HG02943 (cell line): ENCODE measurements around the gene RHBDF2.

ENCODE experiments used
- ATAC-seq: cut with Tn5 transposase; IDR thresholded peaks from one replicate; pipeline ENCODE4 v1.9.1; 2021; ENCODE audit warnings: mild to moderate bottlenecking, low read depth, moderate library complexity; ENCODE audit not compliant: unreplicated experiment

RHBDF2 gene

DNA sequence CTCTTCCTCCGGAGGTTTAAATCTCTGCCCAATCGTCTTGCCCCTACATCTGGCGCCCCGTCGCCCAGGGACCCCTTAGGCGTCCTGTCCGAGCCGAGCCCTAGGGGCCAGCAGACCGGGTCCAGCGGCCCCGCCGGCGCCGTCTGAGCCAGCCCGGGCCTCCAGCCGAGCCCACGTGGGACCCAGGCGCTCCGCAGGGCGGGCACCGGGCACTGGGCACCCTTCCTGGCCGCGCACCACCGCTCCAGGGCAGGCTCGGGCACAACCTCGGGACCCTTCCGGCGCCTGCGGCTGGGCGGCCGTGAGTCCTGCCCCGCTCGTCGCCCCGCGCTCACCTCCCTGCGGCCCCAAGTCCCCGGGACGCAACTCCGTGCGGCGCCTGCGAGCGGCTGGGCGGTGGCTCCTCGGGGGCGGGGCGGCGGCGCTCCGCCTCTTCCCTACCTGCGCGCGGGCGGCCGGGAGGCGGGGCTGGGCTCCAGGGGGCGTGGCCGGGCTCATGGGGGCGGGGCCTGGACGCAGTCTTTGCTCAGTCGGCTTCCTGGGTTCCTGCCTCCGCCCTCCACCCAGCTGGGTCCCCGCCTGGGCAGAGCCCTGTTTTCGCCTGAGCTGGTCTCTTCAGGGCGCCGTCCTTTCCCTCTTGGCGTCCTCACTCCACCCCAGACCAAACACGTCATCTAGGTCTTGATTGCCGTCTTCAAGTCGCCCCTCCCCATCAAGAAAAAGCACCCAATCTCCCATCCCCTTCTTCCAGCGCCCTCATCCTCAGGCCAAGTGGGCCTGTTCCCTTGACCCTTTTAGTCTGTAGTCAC is at the start of gene RHBDF2:
RHBDF2 (minus strand) TSS at position 406 of the 809 bp plus-strand sequence. CDS start 19,899 bp downstream, outside the sequence.
- ATAC-seq, result peak; percentile 53

DNA sequence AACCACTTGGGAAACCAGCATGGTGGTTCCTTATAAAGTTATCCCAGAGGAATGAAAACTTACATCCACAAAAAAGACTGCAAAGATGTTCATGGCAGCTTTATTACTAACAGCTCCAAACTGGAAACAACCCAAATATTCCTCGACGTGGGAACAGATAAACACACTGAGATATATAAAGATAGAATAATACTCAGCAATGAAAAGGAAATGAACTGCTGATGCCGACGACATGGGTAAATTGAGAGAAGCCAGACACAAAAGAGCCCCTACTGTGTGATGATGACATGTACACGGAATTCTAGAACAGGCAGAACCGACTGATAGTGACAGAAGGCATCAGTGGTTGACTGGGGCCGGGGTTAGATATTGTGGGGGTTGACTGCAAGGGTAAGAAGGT is 48.3 kb upstream of the RHBDF2 start:
- ATAC-seq, result no peak

DNA sequence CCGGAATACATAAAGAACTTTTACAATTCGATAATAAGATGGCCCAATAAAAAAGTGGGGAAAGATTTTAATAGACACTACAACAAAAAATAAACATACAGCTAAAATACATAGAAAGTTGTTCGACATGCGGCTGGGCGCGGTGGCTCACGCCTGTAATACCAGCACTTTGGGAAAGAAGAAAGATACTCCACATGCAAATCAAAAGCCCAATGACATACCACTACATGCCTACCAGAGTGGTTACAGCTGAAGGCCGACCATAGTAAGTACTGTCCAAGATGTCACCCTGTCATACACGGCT is 47.9 kb upstream of the RHBDF2 start:
- ATAC-seq, result no peak

DNA sequence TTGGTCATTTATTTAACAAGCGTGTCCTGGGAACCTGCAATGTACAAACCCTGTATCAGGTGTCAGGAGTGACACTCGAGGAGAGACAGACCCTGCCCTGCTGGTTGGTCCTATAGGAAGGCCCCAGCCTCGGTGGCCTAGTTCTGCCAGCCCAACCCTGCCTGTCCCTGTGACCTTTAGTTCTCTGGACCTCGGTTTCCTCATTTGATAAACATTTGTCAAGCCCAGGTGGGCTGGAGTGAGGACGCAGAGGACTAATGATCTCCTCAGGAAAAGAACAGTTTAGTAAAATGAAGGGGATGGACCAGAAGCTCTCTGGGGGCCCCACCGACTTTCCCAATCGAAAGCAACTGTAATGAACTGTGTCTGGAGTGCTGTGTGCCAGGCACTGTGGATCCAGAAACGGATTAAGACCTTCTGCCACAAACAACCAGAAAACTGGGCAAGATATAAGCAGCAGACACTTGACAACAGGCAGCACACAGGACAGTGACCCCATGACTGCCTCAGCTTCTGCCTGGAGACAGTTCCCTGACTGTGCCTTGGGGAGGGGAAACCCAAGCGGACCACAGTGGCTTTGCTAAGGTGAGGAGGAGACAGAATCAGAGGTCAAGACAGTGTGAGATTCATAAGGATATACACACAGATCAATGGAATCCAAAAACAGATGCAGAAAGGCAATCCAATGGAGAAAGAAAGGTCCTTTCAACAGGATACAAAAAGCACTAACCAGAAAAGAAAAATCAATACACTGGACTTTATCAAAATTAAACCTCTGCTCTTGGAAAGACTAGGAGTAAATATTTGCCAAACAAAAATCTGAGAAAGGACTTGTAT is 47.4 kb upstream of the RHBDF2 start:
- no peak for ATAC-seq

DNA sequence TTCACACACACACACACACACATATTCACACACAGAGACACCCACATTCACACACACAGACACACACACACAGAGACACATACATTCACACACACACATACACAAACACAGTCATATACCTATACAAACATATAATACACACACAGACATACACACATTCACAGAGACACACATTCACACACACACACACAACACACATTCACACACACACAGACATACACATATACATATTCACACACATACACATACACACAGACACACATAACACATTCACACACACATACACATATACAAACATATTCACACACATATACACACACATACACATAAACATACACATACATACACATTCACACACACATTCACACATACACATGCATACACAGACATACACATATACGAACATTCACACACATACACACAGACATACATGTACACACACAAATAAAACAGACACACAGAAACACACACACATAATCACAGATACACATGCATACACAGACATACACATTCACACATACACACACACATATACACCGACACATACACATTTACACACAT is 46.5 kb upstream of the RHBDF2 start:
- ATAC-seq, result no peak

DNA sequence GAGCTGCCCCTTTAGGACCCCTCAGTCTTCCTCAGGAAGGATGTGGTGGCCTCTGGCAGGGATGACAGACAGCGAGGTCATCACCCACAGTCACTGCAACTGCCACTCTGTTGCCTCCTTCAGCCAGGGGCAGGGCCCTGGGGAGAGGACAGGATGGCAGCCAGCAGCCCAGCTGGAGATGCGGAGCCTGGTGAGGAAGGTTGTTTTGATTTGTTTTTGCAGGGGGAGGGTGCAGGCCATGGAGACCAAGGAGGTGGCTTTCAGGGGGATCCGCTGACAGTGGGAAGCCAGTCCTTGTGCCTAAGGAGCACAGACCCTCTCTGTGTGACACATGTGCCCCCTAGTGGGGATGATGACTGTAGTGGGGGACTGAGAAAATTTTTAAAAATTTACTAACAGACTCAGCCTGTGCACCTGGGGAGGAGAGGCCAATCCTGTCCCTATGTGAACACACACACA is 46.0 kb upstream of the RHBDF2 start:
- ATAC-seq, result no peak

DNA sequence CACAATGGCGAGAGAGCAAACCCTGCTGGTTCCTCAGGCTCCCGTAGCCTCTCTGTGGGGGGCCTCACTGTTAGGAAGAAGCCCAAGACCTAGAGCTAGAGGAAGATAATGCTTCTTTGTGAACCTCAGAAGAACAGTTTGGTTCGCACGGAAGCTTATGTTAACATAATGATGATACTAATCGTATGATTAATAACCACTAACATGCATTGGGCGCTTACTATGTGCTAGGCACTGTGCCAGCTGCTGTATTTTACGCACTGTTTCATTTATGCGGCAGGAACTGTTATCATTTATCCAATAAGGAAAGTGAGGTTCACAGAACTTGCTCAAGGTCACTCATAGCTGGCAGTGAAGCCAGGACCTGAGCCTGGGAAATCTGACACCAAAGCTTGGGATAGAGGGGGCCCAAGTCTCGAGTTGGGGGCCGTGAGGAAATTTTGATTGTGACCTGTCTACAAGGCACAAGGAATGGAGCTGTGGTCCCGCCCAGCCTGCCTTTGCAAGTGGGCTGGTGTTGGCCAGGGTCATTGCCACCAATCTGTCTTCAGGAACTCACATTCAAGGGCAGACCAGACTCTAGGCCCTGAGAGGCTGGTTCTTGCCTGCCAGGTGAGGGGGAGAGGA is 45.4 kb upstream of the RHBDF2 start:
- no peak for ATAC-seq

DNA sequence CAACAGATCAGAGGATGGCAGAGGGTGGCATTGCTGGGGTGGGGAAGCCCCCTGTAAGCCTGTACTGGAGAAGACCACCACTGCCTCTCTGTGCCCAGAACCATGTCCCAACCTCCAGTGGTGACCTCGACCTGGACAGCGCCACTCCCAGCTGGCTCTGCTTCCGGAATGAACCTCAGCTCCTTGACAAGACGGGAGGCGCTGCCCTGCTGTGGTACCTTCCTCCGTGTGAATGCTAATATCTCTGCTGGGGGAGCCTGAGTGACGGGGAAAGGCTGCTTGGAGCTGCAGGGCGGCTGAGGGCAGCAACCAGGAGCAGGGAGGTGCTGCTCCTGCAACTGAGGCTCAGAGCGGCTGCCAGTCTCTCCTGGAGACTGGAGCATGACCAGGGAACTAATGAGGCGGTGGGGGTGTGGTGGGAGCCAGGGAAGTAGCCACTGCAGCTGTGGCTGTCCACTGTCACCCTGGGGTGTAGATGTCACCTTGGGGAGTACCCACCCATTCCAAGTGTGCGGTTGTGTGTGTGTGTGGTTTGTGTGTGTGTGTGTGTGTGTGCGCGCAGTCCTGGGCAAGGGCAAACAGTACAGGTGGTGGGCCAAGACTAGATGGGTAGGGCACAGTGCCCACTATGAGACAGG is 44.8 kb upstream of the RHBDF2 start:
- no peak for ATAC-seq

DNA sequence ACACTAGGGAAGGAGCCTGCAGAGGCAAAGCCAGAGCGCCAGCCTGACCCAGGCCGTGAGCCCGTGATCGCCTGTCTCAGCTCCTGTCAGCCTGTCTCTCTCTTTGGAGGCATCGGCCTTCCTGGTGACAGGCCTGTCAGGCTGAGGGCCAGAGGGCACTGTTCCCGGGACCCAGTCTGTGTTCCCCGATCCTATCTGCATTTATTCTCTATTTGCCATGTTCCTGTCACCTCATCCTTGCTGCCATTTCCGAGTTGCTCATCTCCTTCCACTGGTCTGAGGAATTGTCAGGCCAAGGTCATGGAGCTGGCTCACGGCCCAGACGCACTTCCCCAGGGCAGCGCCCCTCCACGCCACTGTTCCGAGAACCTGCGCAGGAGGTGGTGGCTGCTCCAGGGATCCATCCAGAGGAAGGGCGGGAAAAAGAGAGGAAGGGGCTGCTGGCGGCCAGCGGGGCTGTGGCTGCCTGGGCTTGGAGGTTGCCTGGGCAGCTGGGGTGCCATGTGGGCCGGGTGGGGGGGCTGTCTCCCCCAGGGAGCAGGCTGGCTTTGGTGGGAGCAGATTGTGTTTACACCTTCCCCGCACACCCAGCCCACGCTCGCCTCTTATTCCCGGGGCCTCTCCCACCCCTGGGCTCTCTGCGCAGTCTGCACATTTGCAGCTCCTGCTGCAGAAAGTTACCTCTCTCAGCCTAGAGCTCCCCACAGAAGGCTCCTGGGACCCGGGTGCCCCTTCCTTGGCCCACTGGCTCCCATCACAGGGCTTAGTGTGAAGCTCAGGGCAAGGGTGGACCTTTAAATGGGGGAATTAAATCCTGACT is 43.5 kb upstream of the RHBDF2 start:
- no peak for ATAC-seq

DNA sequence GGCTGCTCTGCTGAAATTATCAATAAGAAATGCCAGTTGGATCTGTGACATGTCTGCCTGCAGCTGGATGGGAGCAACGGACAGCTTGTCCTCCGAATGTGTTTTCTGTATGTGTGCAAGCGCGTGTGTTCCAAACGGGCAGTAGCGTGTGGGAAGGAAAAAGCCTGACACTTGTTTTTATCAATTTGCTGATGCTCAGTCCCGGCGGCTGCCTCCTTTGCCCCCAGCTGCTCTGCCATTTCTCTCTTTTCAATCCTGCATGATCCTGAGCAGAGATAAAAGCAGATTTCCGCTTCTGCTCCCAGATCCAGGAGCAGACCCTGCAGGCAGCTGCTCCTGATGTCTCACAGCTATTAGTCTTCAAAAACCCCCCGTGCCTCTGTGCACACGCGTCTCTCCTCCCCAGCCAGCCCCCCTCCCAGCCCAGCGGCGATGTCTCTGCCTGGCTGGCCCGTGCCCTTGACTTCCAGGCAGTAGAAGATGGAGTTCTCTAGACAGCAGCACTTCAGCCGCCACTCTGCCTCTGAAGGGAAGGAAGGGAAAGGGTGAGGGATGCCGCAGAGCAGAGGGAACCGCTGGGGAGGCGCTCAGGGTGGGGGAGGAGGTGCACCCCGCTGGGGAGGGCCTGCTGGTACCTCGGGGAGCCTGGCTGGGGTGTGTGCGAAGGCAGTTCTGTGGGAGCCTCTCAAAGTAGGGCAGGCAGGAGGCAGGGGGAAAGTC is 42.8 kb upstream of the RHBDF2 start:
- ATAC-seq, result no peak

DNA sequence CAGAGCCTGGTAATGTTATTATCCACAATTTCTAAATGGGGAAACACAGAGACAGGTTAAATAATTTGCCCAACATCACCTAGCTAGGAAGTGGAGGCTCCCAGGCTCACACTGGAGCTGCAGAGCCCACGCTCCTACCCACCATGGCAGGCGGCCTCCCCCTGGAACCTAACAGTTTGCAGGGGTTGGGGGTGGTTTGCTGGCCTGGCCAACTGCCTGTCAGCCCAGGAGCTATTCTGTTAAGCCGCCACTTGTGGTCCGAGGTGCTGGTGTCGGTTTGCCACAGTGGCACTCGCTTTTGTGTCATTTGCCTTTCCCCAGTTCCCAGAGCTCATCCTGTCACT is 42.2 kb upstream of the RHBDF2 start:
- ATAC-seq, result no peak

DNA sequence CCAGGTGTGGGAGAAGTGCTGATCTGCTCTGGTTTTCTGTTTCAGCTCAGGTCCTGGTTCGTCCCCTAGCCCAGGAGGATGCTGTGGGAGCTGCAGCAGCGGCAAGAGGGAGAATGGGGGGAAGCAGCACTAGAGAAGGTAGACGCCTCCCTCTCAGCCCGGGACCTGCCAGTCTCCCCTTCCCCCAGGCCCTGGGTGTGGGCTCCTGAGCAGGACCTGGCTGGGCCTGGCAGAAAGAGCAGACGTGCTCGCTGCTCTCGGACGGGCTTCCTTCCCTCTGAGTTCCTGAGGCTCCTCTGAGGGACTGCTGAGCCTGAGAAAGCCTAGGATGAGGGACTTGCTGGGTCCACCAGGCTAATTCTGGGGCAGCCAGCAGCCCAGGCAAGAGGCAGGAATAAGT is 41.8 kb upstream of the RHBDF2 start:
- ATAC-seq, result no peak

DNA sequence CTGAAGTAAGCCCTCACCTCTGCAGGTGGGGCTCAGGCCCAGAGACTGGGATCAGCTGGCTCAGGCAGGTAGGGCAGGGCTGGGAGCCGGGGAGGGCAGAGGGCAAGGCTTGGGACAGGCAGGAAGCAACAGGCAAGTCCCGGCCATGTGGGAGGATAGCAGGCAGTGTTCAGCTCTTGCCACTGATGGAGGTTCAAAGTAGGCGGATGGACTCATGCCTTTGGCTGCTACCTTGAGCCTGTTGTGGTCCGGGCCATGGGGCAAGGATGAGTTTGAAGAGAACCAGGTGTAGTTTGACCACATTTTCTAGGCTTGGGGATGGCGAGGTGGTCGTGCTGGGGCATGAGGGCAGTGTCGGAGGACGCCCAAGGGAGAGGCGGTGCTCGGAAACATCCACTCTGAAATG is 41.3 kb upstream of the RHBDF2 start:
- ATAC-seq, result no peak

DNA sequence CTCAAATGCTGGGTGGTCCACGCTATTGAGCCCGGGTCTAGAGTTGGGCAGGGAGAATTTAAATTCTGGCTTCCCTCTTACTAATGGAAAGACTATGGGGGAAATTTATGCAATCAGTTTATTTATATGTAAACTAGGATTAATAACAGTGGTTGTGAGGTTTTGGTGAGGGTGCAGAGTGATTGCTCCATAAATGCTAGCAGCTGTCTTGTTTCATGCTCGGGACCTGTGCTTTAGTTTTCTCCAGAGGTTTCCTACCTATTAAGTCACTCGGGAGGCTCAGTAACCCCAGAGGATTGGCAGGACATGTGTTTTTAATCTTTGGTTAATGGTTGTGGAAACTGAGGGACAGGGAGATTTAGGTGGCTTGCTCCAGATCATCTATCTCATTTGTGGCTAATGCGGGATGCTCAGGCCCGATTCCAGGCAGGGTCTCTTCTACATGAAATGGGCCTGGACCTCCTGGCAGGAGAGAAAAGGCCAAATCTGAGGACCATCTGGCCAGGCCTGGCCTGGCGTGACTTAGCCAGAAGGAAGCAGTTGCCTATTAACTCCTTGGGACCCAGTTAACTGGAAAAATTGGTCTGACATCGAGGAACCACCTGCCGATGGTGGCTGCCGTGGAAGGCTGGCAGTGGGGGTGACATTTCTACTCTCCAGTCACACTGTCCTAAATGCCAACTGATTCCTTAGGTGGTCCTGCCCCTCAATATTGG is 40.7 kb upstream of the RHBDF2 start:
- ATAC-seq, result no peak

DNA sequence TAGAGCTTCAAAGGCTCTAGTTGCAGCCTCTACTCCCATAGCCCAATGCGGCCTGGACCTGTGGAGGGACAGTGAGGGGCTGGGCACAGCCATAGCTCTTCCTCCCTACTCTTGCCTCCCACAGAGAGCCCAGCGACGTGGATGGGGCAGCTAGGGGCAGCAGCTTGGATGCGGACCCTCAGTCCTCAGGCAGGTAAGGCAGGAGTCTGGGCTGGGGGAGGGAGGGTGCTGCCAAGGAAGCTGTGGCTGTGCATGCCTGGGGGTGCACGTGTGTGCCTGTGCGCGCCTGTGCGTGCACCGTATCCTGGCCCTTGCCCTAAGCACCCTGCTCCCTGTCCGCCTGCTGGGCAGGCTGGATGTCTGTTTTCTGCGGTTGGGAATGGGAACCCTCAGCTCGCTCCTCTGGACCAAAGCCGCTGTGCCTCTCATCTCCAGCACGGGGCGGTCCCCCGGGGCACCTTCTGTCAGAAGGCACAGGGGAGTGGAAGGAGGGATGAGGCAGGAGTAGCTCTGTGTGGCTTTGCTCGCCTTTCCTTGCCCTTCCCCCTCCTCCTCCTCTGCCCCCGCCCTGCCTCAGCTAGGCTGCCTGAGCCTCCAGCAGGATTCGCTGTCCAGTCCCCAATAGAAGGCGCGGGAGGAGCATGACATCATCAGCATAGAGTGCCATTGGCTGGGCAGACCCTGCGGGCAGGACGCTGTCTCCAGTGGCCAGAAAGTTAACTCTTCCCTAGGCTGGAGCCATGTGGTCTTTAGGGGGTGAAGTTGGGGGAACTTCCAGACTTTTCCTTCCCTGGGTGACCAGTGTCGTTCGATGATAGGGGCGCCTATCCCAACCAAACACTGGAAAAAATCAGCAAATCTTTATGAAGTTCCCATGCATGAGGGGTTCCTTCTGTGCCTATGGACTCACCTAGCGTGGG is 39.4 kb upstream of the RHBDF2 start:
- ATAC-seq, result no peak

DNA sequence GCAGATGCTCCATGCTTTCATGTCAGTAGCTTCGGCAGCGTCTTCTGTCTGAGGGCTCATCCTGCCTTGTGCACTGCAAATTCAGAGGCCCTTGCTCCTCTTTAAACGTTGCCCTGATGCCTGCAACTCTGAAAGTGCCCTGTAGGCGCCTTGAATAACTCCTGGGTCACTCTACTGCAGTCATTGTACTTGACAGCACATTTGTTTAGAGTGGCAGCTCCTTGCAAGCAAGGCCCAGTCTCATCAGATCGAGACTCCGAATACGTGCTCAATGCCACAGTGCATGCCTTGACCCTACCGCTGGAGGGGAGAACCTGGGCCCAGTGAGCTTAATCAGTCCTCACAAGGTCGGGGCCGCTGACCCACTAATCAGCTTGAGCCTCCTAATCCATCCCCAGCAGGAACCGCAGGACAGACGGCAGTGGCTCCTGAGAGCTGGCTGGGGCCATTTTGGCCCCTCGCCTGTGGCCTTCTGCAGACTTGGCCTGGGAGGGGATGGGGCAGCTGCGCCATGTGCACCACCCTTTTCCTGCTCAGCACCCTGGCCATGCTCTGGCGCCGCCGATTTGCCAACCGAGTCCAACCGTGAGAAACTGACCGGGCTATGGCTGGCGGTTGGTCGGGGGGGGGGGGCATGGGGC is 38.5 kb upstream of the RHBDF2 start, which contains the start of gene PRCD:
PRCD (plus strand) TSS at position 414 of the 641 bp plus-strand sequence; CDS start at position 512, 98 bp downstream.
- ATAC-seq, result no peak
